Lung (tissue), 12 donors: ENCODE data around the gene HNF4A. TPM values are rescaled to one million over a fixed set of nuclear protein-coding genes. Genes with fewer than 3 reads are reported as not detected.

Experiments
- ATAC-seq: fragments of 200-7000 bp; cut with Tn5 transposase; one replicate; pipeline ENCODE4 v1.9.1; 2020; ENCODE audit warnings: moderate number of reproducible peaks; ENCODE audit not compliant: insufficient read depth, low FRiP score
- DNase-seq, 3 donors: peaks; one replicate each; pipeline ENCODE4 v3.0.0-alpha.2; 2013 to 2017
- H3K27ac ChIP-seq, 2 donors: one replicate each; pipeline ENCODE4 v1.5.1; 2013; ENCODE audit warnings: mild to moderate bottlenecking in 2 of 2, moderate library complexity in 2 of 2, control low read depth in 1 of 2, inconsistent platforms in 1 of 2, low read depth in 1 of 2, low read length in 1 of 2
- H3K27me3 ChIP-seq, 3 donors: one replicate each; pipeline ENCODE4 v1.5.1; 2013; ENCODE audit warnings: low read length in 2 of 3; ENCODE audit not compliant: control insufficient read depth in 3 of 3, insufficient read depth in 3 of 3
- H3K36me3 ChIP-seq, 4 donors: one replicate each; pipeline ENCODE4 v1.5.1; 2013; ENCODE audit warnings: low read length in 4 of 4, mild to moderate bottlenecking in 1 of 4, moderate library complexity in 1 of 4; ENCODE audit not compliant: control insufficient read depth in 4 of 4, insufficient read depth in 4 of 4
- H3K4me1 ChIP-seq, 5 donors: one replicate each; pipeline ENCODE4 v1.5.1; 2013; ENCODE audit warnings: low read length in 5 of 5, mild to moderate bottlenecking in 2 of 5, moderate library complexity in 1 of 5; ENCODE audit not compliant: control insufficient read depth in 5 of 5, insufficient read depth in 5 of 5
- H3K4me3 ChIP-seq: one replicate; pipeline ENCODE4 v1.5.1; 2013; ENCODE audit warnings: mild to moderate bottlenecking, control low read depth, moderate library complexity
- H3K9ac ChIP-seq, 2 donors: one replicate each; pipeline ENCODE4 v1.5.1; 2013; ENCODE audit warnings: low read length in 2 of 2, control low read depth in 1 of 2; ENCODE audit not compliant: insufficient read depth in 1 of 2
- H3K9me3 ChIP-seq, 4 donors: one replicate each; pipeline ENCODE4 v1.5.1; 2013; ENCODE audit warnings: low read length in 3 of 4, mild to moderate bottlenecking in 1 of 4, moderate library complexity in 1 of 4; ENCODE audit not compliant: control insufficient read depth in 4 of 4, insufficient read depth in 3 of 4
- WGBS, 2 donors: extraction: QIAGEN DNeasy Blood & Tissue Kit; methylation state at CpG; one replicate each; pipeline ENCODE4 v1.1.7; 2013; 5-methylcytosine and 5-hydroxymethylcytosine counted together
- polyA plus RNA-seq, 2 donors: library from polyadenylated mRNA; stranded (reverse); fragments of 200-250 nt; gene quantifications; one replicate each; pipeline ENCODE4 v1.2.1, GENCODE V29; 2013
- total RNA-seq, 2 donors: library from RNA; depleted of rRNA in 1 of 2; stranded (reverse); fragments of >200 nt in 1 of 2; gene quantifications; one replicate each; pipeline ENCODE4 v1.2.1, GENCODE V29; 2014 to 2021
- TF ChIP-seq, protein P1 (sequence below): IDR thresholded peaks from 2 replicates; pipeline ENCODE4 v1.5.1; 2012; ENCODE audit warnings: mild to moderate bottlenecking; ENCODE audit errors: control extremely low read depth, extremely low read depth
- donor health status: control.
- donor health status: control.
- donor health status: Bipolar disorder and iron deficiency.
- donor health status: healthy.
- donor health status: DM: yes; HTN: yes; CAD: no.

The HNF4A gene
- total and polyA plus RNA-seq, 4 donors: 0.14 to 1.3 (median 0.41) TPM

DNA sequence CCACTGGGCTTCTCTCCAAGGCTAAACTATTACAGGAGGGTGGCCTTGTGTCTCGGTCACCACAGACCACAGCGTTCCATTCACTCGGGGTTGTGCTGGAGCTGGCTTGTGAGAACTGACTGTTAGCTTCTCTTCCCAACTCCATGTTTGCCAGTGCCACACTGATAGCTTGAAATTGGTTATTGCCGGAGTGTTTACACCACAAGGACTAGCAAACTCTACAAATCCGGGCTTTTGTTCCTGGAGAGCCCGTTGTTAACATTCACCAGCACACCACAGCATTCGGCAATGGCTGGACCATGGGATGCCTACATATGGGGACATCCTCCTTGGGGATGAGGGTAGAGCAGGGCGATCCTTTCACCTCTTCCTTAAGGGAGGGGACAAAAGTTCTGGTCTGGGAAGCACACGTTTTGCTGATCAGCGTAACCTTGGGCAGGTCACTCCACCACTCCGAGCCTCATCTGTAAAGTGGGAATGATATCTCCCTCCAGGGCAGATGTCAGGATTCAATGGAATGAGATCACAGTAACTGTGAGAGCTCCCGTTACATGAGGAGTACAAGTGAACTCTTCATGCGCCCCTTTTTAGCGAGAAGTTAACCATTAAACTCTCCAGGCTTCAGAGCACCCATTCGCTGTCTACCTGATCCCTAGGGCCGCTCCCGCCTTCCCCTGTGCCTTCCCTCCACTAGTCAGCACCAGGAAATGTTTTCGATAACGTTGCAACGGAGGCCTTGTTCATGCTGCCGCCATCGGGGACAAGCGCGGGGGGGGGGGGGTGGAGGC, 78.4 kb downstream of the HNF4A start:
- Histone ChIP-seq H3K9me3 (no peaks in the 10 kb centered on the region), H3K4me1 (peaks cover 0 to 3% (median 0%) of the 10 kb centered on the region in 5 donors), H3K27ac (no peak overlapping the region), H3K4me3 (no peak overlapping the region), H3K36me3 (no peaks in the 10 kb centered on the region), H3K27me3 (no peaks in the 10 kb centered on the region), H3K9ac (no peak overlapping the region)
- DNase-seq: peak in 2 of 3 donors; percentile 23 to 44
- 70 to 80% methylated on average over 24 of the region's 24 CpGs for WGBS, 2 donors
- no peak for ATAC-seq
- TF ChIP-seq, protein P1, sequence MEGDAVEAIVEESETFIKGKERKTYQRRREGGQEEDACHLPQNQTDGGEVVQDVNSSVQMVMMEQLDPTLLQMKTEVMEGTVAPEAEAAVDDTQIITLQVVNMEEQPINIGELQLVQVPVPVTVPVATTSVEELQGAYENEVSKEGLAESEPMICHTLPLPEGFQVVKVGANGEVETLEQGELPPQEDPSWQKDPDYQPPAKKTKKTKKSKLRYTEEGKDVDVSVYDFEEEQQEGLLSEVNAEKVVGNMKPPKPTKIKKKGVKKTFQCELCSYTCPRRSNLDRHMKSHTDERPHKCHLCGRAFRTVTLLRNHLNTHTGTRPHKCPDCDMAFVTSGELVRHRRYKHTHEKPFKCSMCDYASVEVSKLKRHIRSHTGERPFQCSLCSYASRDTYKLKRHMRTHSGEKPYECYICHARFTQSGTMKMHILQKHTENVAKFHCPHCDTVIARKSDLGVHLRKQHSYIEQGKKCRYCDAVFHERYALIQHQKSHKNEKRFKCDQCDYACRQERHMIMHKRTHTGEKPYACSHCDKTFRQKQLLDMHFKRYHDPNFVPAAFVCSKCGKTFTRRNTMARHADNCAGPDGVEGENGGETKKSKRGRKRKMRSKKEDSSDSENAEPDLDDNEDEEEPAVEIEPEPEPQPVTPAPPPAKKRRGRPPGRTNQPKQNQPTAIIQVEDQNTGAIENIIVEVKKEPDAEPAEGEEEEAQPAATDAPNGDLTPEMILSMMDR: no peak

DNA sequence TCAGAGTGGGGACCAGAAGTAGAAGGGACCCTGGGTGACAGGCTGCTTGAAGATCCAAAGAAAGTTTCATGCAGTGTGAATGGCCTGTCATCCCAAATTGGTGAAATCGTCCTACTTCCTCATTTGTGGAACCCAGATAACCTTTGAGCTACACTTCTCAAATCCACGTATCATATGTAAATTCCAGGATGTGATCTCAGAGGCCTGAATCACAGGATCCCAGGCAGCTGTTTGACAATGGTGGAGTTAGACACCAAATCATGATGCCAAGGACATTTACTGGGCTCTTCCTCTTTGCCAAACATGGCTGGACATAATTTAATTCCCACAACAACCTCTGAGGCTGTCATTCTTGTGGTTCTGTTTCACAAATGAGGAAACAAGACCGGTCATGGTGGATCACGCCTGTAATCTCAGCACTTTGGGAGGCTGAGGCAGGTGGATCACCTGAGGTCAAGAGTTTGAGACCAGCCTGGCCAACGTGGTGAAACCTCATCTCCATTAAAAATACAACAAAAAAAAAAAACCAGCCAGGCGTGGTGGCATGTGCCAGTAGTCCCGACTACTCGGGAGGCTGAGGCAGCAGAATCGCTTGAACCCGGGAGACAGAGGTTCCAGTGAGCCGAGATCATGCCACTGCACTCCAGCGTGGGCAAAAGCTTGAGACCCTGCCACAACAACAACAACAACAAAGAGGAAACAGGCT, 80.3 kb downstream of the HNF4A start:
- 68 to 72% methylated on average over 12 of the region's 12 CpGs for WGBS, 2 donors
- TF ChIP-seq, protein P1: no peak
- Histone ChIP-seq H3K9me3 (no peaks in the 10 kb centered on the region), H3K9ac (no peak overlapping the region), H3K4me3 (no peak overlapping the region), H3K27ac (no peak overlapping the region), H3K4me1 (peaks cover 0 to 3% (median 0%) of the 10 kb centered on the region in 5 donors), H3K36me3 (no peaks in the 10 kb centered on the region), H3K27me3 (no peaks in the 10 kb centered on the region)
- ATAC-seq: no peak
- DNase-seq: no peak

DNA sequence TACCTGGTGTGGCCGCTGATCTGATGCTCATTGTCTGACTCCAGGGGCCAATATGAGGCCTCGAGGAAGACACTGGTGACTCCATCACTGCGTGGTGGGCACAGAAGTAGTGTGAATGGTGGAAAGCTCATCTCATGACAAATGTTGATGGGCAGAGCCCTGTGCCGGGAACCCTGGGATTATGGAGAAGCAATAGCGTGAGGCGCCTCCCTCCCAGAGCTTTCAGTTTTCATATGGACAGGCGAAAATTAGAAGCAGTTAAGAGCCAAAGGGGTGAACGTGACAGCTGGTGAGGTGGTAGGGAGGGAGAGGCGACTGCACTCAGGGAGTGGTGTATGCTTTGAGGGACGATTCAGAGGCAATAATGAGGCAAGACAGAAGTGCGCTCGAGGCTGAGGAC, 80.9 kb downstream of the HNF4A start:
- H3K4me3 ChIP-seq: no peak overlapping the region
- TF ChIP-seq, protein P1: no peak
- 82 to 83% methylated on average over 12 of the region's 12 CpGs for WGBS, 2 donors

More for the DNA sequence above, 80.9 kb downstream of the HNF4A start:
- Histone ChIP-seq H3K4me1 (peaks cover 0 to 3% (median 0%) of the 10 kb centered on the region in 5 donors), H3K27ac (no peak overlapping the region), H3K27me3 (no peaks in the 10 kb centered on the region), H3K36me3 (no peaks in the 10 kb centered on the region), H3K9me3 (no peaks in the 10 kb centered on the region), H3K9ac (no peak overlapping the region)
- no peak for DNase-seq
- ATAC-seq: no peak
